BE2C (cell line): ENCODE data around the gene GLG1.
"Not testable (repeated sequence)": the region's sequence is repeated elsewhere in the genome, so short reads cannot be mapped to it uniquely, and the experiment has no call there.

ENCODE experiments used
- DNase-seq: peaks from one replicate; pipeline ENCODE4 v3.0.0-alpha.2; 2020
- H3K27me3 ChIP-seq: fragments of 250-450 bp; sonication (Bioruptor Pico); 2 replicates; pipeline ENCODE4 v1.5.1; 2020; ENCODE audit warnings: mild to moderate bottlenecking
- H3K36me3 ChIP-seq: fragments of 250-450 bp; sonication (Bioruptor Pico); 2 replicates; pipeline ENCODE4 v1.5.1; 2020; ENCODE audit warnings: mild to moderate bottlenecking
- H3K4me1 ChIP-seq: fragments of 250-450 bp; sonication (Bioruptor Pico); 2 replicates; pipeline ENCODE4 v1.5.1; 2020
- H3K4me3 ChIP-seq: 2 replicates; pipeline ENCODE4 v1.5.1; 2011; ENCODE audit warnings: low read depth, low read length
- H3K9me3 ChIP-seq: fragments of 250-450 bp; sonication (Bioruptor Pico); 2 replicates; pipeline ENCODE4 v1.5.1; 2020
- TF ChIP-seq, protein P1 (sequence below): IDR thresholded peaks from 2 replicates; pipeline ENCODE4 v1.5.1; 2012; ENCODE audit warnings: mild to moderate bottlenecking, low read depth, low read length

GLG1 gene

DNA sequence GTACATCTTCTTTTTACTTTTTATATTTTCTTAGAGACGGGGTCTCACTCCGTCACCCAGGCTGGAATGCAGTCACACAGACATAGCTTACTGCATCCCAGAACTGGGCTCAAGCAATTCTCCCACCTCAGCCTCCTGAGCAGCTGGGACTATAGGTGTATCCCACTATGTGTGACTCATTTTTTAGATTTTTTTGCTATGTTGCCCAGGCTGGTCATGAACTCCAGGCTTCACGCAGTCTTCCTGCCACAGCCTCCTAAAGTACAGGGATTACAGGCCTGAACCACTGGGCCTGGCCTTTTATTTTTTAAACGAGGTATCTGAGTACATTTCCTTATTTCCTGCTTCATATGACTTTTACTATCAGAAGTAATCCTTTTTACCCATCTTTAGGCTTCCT is 48.0 kb downstream of the GLG1 start:
- Histone ChIP-seq H3K9me3 (no peaks in the 10 kb centered on the region), H3K4me3 (no peak overlapping the region), H3K4me1 (peaks cover 5% of the 10 kb centered on the region), H3K27me3 (no peaks in the 10 kb centered on the region), H3K36me3 (peaks cover 7% of the 10 kb centered on the region; the same call in 1 of the 2 replicates)
- TF ChIP-seq, protein P1, sequence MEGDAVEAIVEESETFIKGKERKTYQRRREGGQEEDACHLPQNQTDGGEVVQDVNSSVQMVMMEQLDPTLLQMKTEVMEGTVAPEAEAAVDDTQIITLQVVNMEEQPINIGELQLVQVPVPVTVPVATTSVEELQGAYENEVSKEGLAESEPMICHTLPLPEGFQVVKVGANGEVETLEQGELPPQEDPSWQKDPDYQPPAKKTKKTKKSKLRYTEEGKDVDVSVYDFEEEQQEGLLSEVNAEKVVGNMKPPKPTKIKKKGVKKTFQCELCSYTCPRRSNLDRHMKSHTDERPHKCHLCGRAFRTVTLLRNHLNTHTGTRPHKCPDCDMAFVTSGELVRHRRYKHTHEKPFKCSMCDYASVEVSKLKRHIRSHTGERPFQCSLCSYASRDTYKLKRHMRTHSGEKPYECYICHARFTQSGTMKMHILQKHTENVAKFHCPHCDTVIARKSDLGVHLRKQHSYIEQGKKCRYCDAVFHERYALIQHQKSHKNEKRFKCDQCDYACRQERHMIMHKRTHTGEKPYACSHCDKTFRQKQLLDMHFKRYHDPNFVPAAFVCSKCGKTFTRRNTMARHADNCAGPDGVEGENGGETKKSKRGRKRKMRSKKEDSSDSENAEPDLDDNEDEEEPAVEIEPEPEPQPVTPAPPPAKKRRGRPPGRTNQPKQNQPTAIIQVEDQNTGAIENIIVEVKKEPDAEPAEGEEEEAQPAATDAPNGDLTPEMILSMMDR, result no peak
- no peak for DNase-seq

DNA sequence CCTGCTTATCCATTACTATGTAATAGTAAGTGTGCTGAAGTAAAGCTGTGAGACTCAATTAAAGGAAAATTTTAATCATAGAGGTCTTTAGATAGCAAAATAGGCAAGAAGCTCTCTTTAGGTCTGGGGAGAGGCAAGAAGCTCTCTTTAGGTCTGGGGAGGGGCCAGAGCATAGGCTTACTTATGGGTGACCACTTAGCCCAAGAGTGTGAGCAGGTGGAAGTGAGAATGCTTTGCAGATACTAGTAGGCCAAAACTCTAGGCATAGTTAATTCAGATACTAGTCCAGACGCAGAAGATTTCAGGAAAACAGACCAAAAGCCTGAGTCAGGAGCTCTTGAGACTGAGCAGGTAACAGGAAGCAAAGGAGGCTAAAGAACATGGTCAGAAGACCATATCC is 49.6 kb downstream of the GLG1 start:
- TF ChIP-seq, protein P1, result no peak
- Histone ChIP-seq H3K27me3 (no peaks in the 10 kb centered on the region), H3K4me1 (peaks cover 5% of the 10 kb centered on the region)

DNA sequence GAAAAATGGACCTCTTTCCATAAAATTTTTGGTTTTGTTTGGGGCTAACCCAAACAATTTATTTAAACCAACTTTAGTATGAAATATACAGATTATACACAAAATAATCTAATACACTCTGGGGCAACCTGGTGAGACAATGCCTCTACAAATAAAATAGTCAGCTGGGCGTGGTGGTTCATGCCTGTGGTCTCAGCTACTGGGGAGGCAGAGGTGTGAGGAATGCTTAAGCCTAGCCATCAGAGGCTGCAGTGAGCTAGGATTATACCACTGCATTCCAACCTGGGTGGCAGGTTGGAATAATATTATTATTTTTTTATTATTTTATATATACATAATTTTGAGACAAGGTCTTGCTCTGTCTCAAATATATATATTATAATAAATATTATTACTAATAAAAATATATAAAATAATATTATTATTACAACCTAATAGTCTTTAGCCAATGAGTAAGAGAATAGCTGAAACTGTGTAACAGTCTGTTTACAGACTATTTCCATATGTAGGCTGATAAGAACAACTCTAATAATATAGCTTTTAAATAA is 50.5 kb downstream of the GLG1 start:
- TF ChIP-seq, protein P1, result no peak
- Histone ChIP-seq H3K36me3 (no peaks in the 10 kb centered on the region), H3K4me3 (no peak overlapping the region), H3K4me1 (no peaks in the 10 kb centered on the region), H3K27me3 (no peaks in the 10 kb centered on the region), H3K9me3 (no peaks in the 10 kb centered on the region)
- no peak for DNase-seq

More for the DNA sequence above, 49.6 kb downstream of the GLG1 start:
- no peaks in the 10 kb centered on the region for H3K9me3 ChIP-seq
- H3K36me3 ChIP-seq, result no peaks in the 10 kb centered on the region
- DNase-seq, result no peak
- H3K4me3 ChIP-seq, result no peak overlapping the region

DNA sequence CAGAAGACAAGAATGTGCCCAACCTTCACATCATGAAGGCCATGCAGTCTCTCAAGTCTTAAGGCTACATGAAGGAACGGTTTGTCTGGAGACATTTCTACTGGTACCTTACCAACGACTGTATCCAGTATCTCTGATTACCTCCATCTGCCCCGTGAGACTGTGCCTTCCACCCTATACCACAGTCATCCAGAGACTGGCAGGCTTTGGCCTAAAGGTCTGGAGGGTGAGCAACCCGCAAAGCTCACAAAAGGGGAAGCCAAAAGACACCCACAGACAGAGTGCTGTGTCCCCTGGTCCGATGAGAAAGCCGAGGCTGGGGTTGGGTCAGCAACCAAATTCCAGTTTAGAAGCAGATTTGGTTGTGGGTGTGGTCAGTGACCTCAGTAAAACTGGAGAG is 54.6 kb downstream of the GLG1 start:
- not testable (repeated sequence) for H3K4me1 ChIP-seq, H3K9me3 ChIP-seq, H3K4me3 ChIP-seq, H3K27me3 ChIP-seq, H3K36me3 ChIP-seq, DNase-seq

DNA sequence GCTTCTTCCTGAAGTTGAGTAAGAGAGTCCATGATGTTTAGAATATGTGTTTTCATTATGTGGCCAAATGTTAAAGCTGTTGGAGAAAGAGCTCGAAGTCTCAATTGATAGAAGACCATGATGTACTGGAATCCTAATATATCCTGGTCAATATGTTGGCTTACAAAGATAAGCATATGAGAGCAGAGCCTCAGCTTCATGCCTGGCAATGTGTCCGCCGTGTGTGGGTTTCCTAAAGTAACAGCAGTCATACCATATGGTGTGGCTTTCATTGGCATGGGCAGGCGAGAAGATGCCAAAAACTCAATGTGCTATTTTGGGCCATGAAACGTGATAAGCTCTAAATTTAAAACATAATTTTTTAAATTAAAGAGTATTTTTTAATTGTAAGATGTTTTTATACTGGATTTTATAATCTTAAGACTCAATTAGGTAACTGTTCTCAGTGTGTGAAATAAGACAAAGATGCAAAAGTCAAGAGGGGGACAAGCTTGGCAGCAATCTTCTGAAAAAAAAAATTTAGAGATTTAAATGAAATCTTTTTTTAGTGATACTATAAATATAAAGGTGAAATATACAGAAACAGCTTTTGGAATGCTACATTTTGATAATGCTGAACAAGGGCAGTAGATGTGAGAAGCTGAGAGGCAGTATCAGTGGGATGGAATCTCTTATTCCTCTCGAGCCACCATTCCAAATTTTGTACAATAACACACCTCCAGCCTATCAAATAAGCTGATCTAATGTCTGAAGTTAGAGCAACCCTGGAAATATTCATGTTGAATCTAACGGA is 56.5 kb downstream of the GLG1 start:
- H3K4me1 ChIP-seq, H3K27me3 ChIP-seq, DNase-seq, H3K9me3 ChIP-seq, H3K4me3 ChIP-seq, H3K36me3 ChIP-seq: not testable (repeated sequence)

- H3K4me1 ChIP-seq, H3K9me3 ChIP-seq, H3K4me3 ChIP-seq, H3K36me3 ChIP-seq, H3K27me3 ChIP-seq, DNase-seq: not testable (repeated sequence)
Measured at GRCh38 chr16:74546112-74546511, 60.8 kb downstream of the GLG1 start.

DNA sequence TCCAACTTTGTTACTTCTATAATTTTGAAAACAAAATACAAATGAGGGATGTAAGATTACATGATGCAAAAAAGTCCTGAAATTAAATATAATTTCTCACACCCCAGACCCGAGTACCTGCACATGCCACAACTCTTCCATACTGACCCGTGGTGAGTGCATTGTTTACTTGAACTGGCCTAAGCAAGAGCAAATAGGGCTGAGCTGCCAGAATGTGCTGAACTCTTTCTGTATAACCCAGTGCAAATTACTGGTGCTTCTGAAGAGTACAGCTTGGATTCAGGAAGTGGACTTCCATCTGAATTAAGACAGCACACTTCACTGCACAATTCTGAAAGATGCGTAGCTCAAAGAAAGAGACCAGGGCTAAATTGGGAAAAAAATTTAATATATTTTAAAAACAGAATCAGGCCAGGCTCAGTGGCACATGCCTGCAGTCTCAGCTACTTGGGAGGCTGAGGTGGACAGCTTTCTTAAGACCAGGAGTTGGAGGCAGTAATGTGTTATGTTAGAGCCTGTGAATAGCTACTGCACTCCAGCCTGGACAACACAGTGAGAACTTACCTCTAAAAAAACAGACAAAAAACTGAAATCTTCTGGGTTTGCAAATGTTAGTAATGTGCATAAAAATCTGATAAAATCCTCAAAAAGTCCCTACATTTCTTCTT is 63.9 kb downstream of the GLG1 start:
- not testable (repeated sequence) for H3K36me3 ChIP-seq, H3K9me3 ChIP-seq, H3K27me3 ChIP-seq, DNase-seq, H3K4me1 ChIP-seq, H3K4me3 ChIP-seq

DNA sequence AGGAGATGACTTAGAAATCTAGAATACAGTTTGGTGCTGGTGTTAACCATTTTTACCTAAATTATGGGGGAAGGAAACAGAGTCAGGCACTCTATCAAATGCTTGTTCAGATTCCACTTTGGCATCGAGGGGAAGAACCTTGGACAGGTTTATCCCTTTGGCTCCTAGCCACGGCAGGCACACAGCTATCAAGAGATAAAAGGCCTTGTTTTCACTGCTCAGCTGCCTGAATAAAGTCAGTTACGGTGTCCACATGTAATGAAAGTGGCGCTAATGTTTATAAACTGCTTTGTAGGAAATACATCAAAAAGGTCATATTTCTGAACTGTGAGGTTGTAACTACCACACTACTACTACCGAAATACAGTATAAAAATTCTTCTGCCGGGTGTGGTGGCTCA is 66.3 kb downstream of the GLG1 start:
- H3K4me1 ChIP-seq, H3K36me3 ChIP-seq, H3K27me3 ChIP-seq, H3K4me3 ChIP-seq, H3K9me3 ChIP-seq: not testable (repeated sequence)
- DNase-seq, result peak; percentile 35

DNA sequence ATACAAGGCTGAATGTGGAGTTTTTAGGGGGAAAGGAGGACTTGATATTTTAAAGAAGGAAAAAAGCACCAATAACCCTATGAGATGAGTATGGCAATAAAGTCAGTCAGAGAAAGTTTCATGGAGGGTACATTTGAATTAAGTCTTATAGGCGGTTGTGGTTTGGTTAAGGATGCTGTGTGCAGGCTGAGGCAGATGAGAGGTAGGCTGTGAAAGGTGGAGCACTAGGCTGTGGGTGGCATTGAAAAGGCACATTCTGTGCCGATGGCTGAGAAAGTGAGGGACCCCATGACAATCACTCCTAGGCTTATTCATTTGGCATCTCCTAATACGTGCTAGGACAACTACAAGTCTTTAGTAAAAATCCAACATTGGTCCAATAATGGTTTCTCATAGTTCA is 68.1 kb downstream of the GLG1 start:
- H3K9me3 ChIP-seq, DNase-seq, H3K4me1 ChIP-seq, H3K27me3 ChIP-seq, H3K4me3 ChIP-seq, H3K36me3 ChIP-seq: not testable (repeated sequence)

- H3K4me1 ChIP-seq, H3K4me3 ChIP-seq, DNase-seq, H3K36me3 ChIP-seq, H3K27me3 ChIP-seq, H3K9me3 ChIP-seq: not testable (repeated sequence)
Measured at GRCh38 chr16:74537746-74538145, 69.2 kb downstream of the GLG1 start.

- DNase-seq, result peak; percentile 28
- not testable (repeated sequence) for H3K27me3 ChIP-seq, H3K36me3 ChIP-seq, H3K4me3 ChIP-seq, H3K9me3 ChIP-seq, H3K4me1 ChIP-seq
Measured at GRCh38 chr16:74534650-74535049, 72.3 kb downstream of the GLG1 start.
